Neural cell (in vitro differentiated cells): ENCODE measurements around the gene LMLN. TPM values are rescaled to one million over a fixed set of nuclear protein-coding genes. Genes with fewer than 3 reads are reported as not detected.
"Not testable (repeated sequence)": the region's sequence is repeated elsewhere in the genome, so short reads cannot be mapped to it uniquely, and the experiment has no call there.

ENCODE experiments used
- H2AFZ ChIP-seq: fragments of 200-600, 300-800 bp; sonication (generic), shearing (Covaris generic); 2 replicates; pipeline ENCODE4 v1.6.0; 2014; ENCODE audit warnings: low read depth, mild to moderate bottlenecking, antibody characterized with exemption, low read length, moderate library complexity
- H3F3A ChIP-seq: fragments of 200-600 bp; shearing (Covaris generic); 2 replicates; pipeline ENCODE4 v1.6.1; 2016; ENCODE audit warnings: mild to moderate bottlenecking, moderate library complexity, mixed read lengths, antibody characterized with exemption, low read length; ENCODE audit not compliant: insufficient read depth, poor library complexity, severe bottlenecking
- H3K27ac ChIP-seq: fragments of 200-600, 300-800 bp; sonication (generic), shearing (Covaris generic); 2 replicates; pipeline ENCODE4 v1.5.1; 2014; ENCODE audit warnings: mild to moderate bottlenecking, low read length, moderate library complexity
- H3K27me3 ChIP-seq: fragments of 300-800, 200-600 bp; sonication (generic), shearing (Covaris generic); 2 replicates; pipeline ENCODE4 v1.6.0; 2014; ENCODE audit warnings: mild to moderate bottlenecking, low read depth, low read length, moderate library complexity; ENCODE audit not compliant: insufficient read depth
- H3K36me3 ChIP-seq: fragments of 300-800, 200-600 bp; sonication (generic), shearing (Covaris generic); 2 replicates; pipeline ENCODE4 v1.5.1; 2014; ENCODE audit warnings: mild to moderate bottlenecking, antibody characterized with exemption, low read length, moderate library complexity; ENCODE audit not compliant: insufficient read depth
- H3K4me2 ChIP-seq: fragments of 300-800, 200-600 bp; sonication (generic), shearing (Covaris generic); 2 replicates; pipeline ENCODE4 v1.6.0; 2014; ENCODE audit warnings: mild to moderate bottlenecking, low read length
- H3K4me3 ChIP-seq: fragments of 300-800, 200-600 bp; sonication (generic), shearing (Covaris generic); 2 replicates; pipeline ENCODE4 v1.5.1; 2014; ENCODE audit warnings: mild to moderate bottlenecking, low read length, moderate library complexity
- H3K79me2 ChIP-seq: fragments of 200-600 bp; shearing (Covaris generic); replicated peaks from 2 replicates; pipeline ENCODE4 v1.6.0; 2014; ENCODE audit warnings: mild to moderate bottlenecking, low read length, moderate library complexity; ENCODE audit not compliant: insufficient read depth
- H3K9ac ChIP-seq: fragments of 300-800, 200-600 bp; sonication (generic), shearing (Covaris generic); 2 replicates; pipeline ENCODE4 v1.6.1; 2016; ENCODE audit warnings: mild to moderate bottlenecking, low read length, mixed read lengths
- H3K9me2 ChIP-seq: fragments of 200-600 bp; shearing (Covaris generic); 2 replicates; pipeline ENCODE4 v1.6.1; 2016; ENCODE audit warnings: mild to moderate bottlenecking, low read length, mixed read lengths; ENCODE audit not compliant: insufficient read depth
- H3K9me3 ChIP-seq: fragments of 200-600, 300-800 bp; sonication (generic), shearing (Covaris generic); 2 replicates; pipeline ENCODE4 v1.6.1; 2016; ENCODE audit warnings: mild to moderate bottlenecking, mixed run types, low read length, moderate library complexity, mixed read lengths
- H4K20me1 ChIP-seq: fragments of 200-600 bp; shearing (Covaris generic); 2 replicates; pipeline ENCODE4 v1.6.1; 2016; ENCODE audit warnings: mild to moderate bottlenecking, mixed run types; ENCODE audit not compliant: insufficient read depth
- CTCF ChIP-seq: fragments of 450-650 bp; IDR thresholded peaks from 2 replicates; pipeline ENCODE4 v1.5.1; 2014; ENCODE audit warnings: antibody characterized with exemption, mild to moderate bottlenecking, moderate library complexity; ENCODE audit not compliant: poor library complexity, severe bottlenecking
- EP300 ChIP-seq: fragments of 450-650 bp; conservative IDR thresholded peaks from 2 replicates; pipeline ENCODE4 v1.6.1; 2014; ENCODE audit warnings: antibody characterized with exemption, mild to moderate bottlenecking, moderate library complexity; ENCODE audit not compliant: poor library complexity, severe bottlenecking
- EZH2 ChIP-seq: fragments of 200-600, 300-800 bp; shearing (Covaris generic), sonication (generic); IDR thresholded peaks from 2 replicates; pipeline ENCODE4 v1.6.1; 2014; ENCODE audit warnings: antibody characterized with exemption, low read length, borderline replicate concordance, mild to moderate bottlenecking; ENCODE audit not compliant: insufficient read depth, poor library complexity, severe bottlenecking
- MXI1 ChIP-seq: fragments of 450-650 bp; conservative IDR thresholded peaks from 2 replicates; pipeline ENCODE4 v1.6.1; 2014; ENCODE audit warnings: antibody characterized with exemption, mild to moderate bottlenecking; ENCODE audit not compliant: poor library complexity, severe bottlenecking
- POLR2AphosphoS5 ChIP-seq: IDR thresholded peaks from 2 replicates; pipeline ENCODE4 v1.6.1; 2012
- RAD21 ChIP-seq: fragments of 450-650 bp; conservative IDR thresholded peaks from 2 replicates; pipeline ENCODE4 v1.6.1; 2014; ENCODE audit warnings: antibody characterized with exemption, mild to moderate bottlenecking, moderate library complexity
- REST ChIP-seq: IDR thresholded peaks from 2 replicates; pipeline ENCODE4 v1.6.1; 2012; ENCODE audit warnings: borderline replicate concordance
- SMC3 ChIP-seq: fragments of 450-650 bp; conservative IDR thresholded peaks from 2 replicates; pipeline ENCODE4 v1.6.1; 2014; ENCODE audit warnings: antibody characterized with exemption, mild to moderate bottlenecking, moderate library complexity; ENCODE audit not compliant: poor library complexity
- TAF1 ChIP-seq: IDR thresholded peaks from 2 replicates; pipeline ENCODE4 v1.6.1; 2012; ENCODE audit warnings: low read depth
- polyA plus RNA-seq: library from polyadenylated mRNA; depleted of rRNA; stranded (reverse); fragments of >200 nt; gene quantifications from 2 replicates; pipeline ENCODE4 v1.2.3, GENCODE V29; 2014

LMLN gene
- polyA plus RNA-seq, 1 donor from 2014 or later = 3.1 TPM

GRCh38 chr3:197961582-197961945, 1.5 kb downstream of the LMLN start:
- TF ChIP-seq MXI1 = no peak
- TF ChIP-seq RAD21 = no peak
- TF ChIP-seq SMC3 = no peak
- TF ChIP-seq CTCF = no peak
- no peak for TF ChIP-seq EZH2
- no peak for TF ChIP-seq POLR2AphosphoS5
- TF ChIP-seq TAF1 = no peak
- no peak for TF ChIP-seq REST
- no peak for TF ChIP-seq EP300
- Histone ChIP-seq H3F3A (no peaks in the 10 kb centered on the region), H3K4me3 (peak overlapping the region; percentile 89), H4K20me1 (no peaks in the 10 kb centered on the region), H3K9me2 (no peaks in the 10 kb centered on the region), H2AFZ (no peak overlapping the region), H3K36me3 (no peaks in the 10 kb centered on the region), H3K9me3 (no peaks in the 10 kb centered on the region), H3K27ac (no peak overlapping the region), H3K27me3 (no peaks in the 10 kb centered on the region), H3K9ac (no peak overlapping the region), H3K4me2 (peak overlapping the region; percentile 77), H3K79me2 (peaks cover 5% of the 10 kb centered on the region)

GRCh38 chr3:197963019-197963637, 3.1 kb downstream of the LMLN start:
- Histone ChIP-seq H3K9ac (no peak overlapping the region), H3K4me3 (no peak overlapping the region), H3K4me2 (no peak overlapping the region), H4K20me1 (no peaks in the 10 kb centered on the region), H3K9me3 (no peaks in the 10 kb centered on the region), H3K27ac (no peak overlapping the region), H3K36me3 (no peaks in the 10 kb centered on the region), H3F3A (no peaks in the 10 kb centered on the region), H3K9me2 (no peaks in the 10 kb centered on the region), H3K27me3 (no peaks in the 10 kb centered on the region), H2AFZ (no peak overlapping the region), H3K79me2 (peaks cover 5% of the 10 kb centered on the region)
- TF ChIP-seq EP300 = no peak
- TF ChIP-seq SMC3 = no peak
- TF ChIP-seq REST = no peak
- no peak for TF ChIP-seq MXI1
- TF ChIP-seq RAD21 = no peak

- not testable (repeated sequence) for H3K27ac ChIP-seq, H3K9ac ChIP-seq, H3K4me3 ChIP-seq, H3K4me2 ChIP-seq, H3K27me3 ChIP-seq, H3K36me3 ChIP-seq, H3F3A ChIP-seq, H2AFZ ChIP-seq, H3K9me2 ChIP-seq, H3K79me2 ChIP-seq, H4K20me1 ChIP-seq, H3K9me3 ChIP-seq
Measured at GRCh38 chr3:197967337-197967989, 7.4 kb downstream of the LMLN start.
